ENCODE results near the gene RBMS3.

GRCh38 chr3:29285471-29286071, 4.7 kb downstream of the RBMS3 start:
- TF ChIP-seq POLR2A (IDR thresholded peaks at IDR 0.05; ENCODE audit: low read length) (no peak), GATA1 (IDR thresholded peaks at IDR 0.05; ENCODE audit: low read depth, low read length) (no peak)

All from erythroblast (primary cell).